Tongue (tissue), 2 donors: ENCODE measurements around the gene PHRF1. TPM values are rescaled to one million over a fixed set of nuclear protein-coding genes. Genes with fewer than 3 reads are reported as not detected.

ENCODE experiments used
- DNase-seq: peaks from one replicate; pipeline ENCODE4 v3.0.0-alpha.2; 2015
- total RNA-seq: library from RNA; depleted of rRNA; stranded (reverse); fragments of >200 nt; gene quantifications from one replicate; pipeline ENCODE4 v1.2.3, GENCODE V29; 2014

Gene PHRF1
- total RNA-seq, 1 donor from 2014 or later, result 26.5 TPM

GRCh38 chr11:539971-540481 is 36.2 kb upstream of the PHRF1 start:
- DNase-seq, result no peak

- DNase-seq, result no peak
Measured at GRCh38 chr11:540583-541432, 35.5 kb upstream of the PHRF1 start.

- DNase-seq, result no peak
Measured at GRCh38 chr11:541433-541885, 34.8 kb upstream of the PHRF1 start.

GRCh38 chr11:544817-545166 is 31.5 kb upstream of the PHRF1 start:
- DNase-seq, result no peak

- no peak for DNase-seq
Measured at GRCh38 chr11:545171-545570, 31.1 kb upstream of the PHRF1 start.

GRCh38 chr11:548700-549603 is 27.3 kb upstream of the PHRF1 start:
- DNase-seq, result no peak

- no peak for DNase-seq
Measured at GRCh38 chr11:550021-550745, 26.1 kb upstream of the PHRF1 start.

GRCh38 chr11:550746-551085 is 25.6 kb upstream of the PHRF1 start:
- no peak for DNase-seq

GRCh38 chr11:551131-551530 is 25.1 kb upstream of the PHRF1 start:
- DNase-seq, result no peak

GRCh38 chr11:551596-551995 is 24.7 kb upstream of the PHRF1 start:
- DNase-seq, result no peak

- no peak for DNase-seq
Measured at GRCh38 chr11:553083-553987, 22.9 kb upstream of the PHRF1 start.

- no peak for DNase-seq
Measured at GRCh38 chr11:553988-554340, 22.3 kb upstream of the PHRF1 start.

- DNase-seq, result peak; percentile 81
Measured at GRCh38 chr11:554428-555226, 21.6 kb upstream of the PHRF1 start.

- DNase-seq, result no peak
Measured at GRCh38 chr11:555227-555779, 21.0 kb upstream of the PHRF1 start.

GRCh38 chr11:555780-556661 is 20.2 kb upstream of the PHRF1 start:
- no peak for DNase-seq

- DNase-seq, result no peak
Measured at GRCh38 chr11:556662-557256, 19.5 kb upstream of the PHRF1 start.

- no peak for DNase-seq
Measured at GRCh38 chr11:557328-558132, 18.7 kb upstream of the PHRF1 start.

- no peak for DNase-seq
Measured at GRCh38 chr11:558503-558902, 17.8 kb upstream of the PHRF1 start.
